ENCODE results near the gene TFPT.
"Not testable (repeated sequence)": the region's sequence is repeated elsewhere in the genome, so short reads cannot be mapped to it uniquely, and the experiment has no call there.

Gene TFPT

GRCh38 chr19:54114340-54115108 lies 933 bp downstream of the TFPT start:
- DNase-seq, result no peak

GRCh38 chr19:54109651-54110050 lies 5.8 kb downstream of the TFPT start:
- no peak for DNase-seq

GRCh38 chr19:54108496-54108895 lies 7.0 kb downstream of the TFPT start:
- no peak for DNase-seq

- DNase-seq, result no peak
Observed at GRCh38 chr19:54107876-54108490, 7.5 kb downstream of the TFPT start.

- DNase-seq, result no peak
Observed at GRCh38 chr19:54106716-54107115, 8.7 kb downstream of the TFPT start.

- DNase-seq, result no peak
Observed at GRCh38 chr19:54105796-54106195, 9.7 kb downstream of the TFPT start.

- DNase-seq, result no peak
Observed at GRCh38 chr19:54104998-54105715, 10.3 kb downstream of the TFPT start.

GRCh38 chr19:54102421-54103169 lies 12.9 kb downstream of the TFPT start, which contains the start of gene NDUFA3:
TSS of gene NDUFA3 (plus strand) at chr19:54102855. CDS start at chr19:54102879, 24 bp downstream.
- peak; percentile 95 for DNase-seq

- no peak for DNase-seq
Observed at GRCh38 chr19:54100561-54100960, 14.9 kb downstream of the TFPT start, which contains the start of gene OSCAR. TSS of gene OSCAR (minus strand) at chr19:54100803. CDS start at chr19:54100792, 11 bp downstream.

GRCh38 chr19:54099903-54100255 lies 15.6 kb downstream of the TFPT start:
- not testable (repeated sequence) for DNase-seq

- DNase-seq, result no peak
Observed at GRCh38 chr19:54099190-54099902, 16.1 kb downstream of the TFPT start.

GRCh38 chr19:54096617-54097106 lies 18.8 kb downstream of the TFPT start:
- DNase-seq, result peak; percentile 35

GRCh38 chr19:54095859-54096616 lies 19.4 kb downstream of the TFPT start:
- DNase-seq, result not testable (repeated sequence)

GRCh38 chr19:54095136-54095858 lies 20.2 kb downstream of the TFPT start:
- DNase-seq, result no peak

- no peak for DNase-seq
Observed at GRCh38 chr19:54094426-54095000, 20.9 kb downstream of the TFPT start.

GRCh38 chr19:54084410-54084809 lies 31.0 kb downstream of the TFPT start:
- DNase-seq, result no peak

GRCh38 chr19:54081032-54081431 lies 34.4 kb downstream of the TFPT start, which contains the start of gene TARM1:
TSS of gene TARM1 (minus strand) at chr19:54081365. CDS start at chr19:54081340, 25 bp downstream.
- no peak for DNase-seq

- no peak for DNase-seq
Observed at GRCh38 chr19:54077334-54077733, 38.1 kb downstream of the TFPT start.

GRCh38 chr19:54074851-54075250 lies 40.6 kb downstream of the TFPT start:
- no peak for DNase-seq

GRCh38 chr19:54073829-54074228 lies 41.6 kb downstream of the TFPT start:
- no peak for DNase-seq
